ENCODE data around the gene ARHGAP24.

- TF ChIP-seq JUND (IDR thresholded peaks at IDR 0.05) = no peak
- TF ChIP-seq TAF1 (conservative IDR thresholded peaks at IDR 0.05) = no peak
- TF ChIP-seq REST (IDR thresholded peaks at IDR 0.05) = no peak
- no peak for TF ChIP-seq CTCF (IDR thresholded peaks at IDR 0.05; ENCODE audit: low read depth, low read length, missing input control)
- TF ChIP-seq HNF4G (IDR thresholded peaks at IDR 0.05) = no peak
Observed at GRCh38 chr4:85925071-85925470, 450.1 kb downstream of the ARHGAP24 start.

All from liver (tissue), 3 donors.